Left lobe of liver (tissue), 2 donors: ENCODE data around the gene RNF40. TPM values are rescaled to one million over a fixed set of nuclear protein-coding genes. Genes with fewer than 3 reads are reported as not detected.
"Not testable (repeated sequence)": the region's sequence is repeated elsewhere in the genome, so short reads cannot be mapped to it uniquely, and the experiment has no call there.

ENCODE experiments used
- ATAC-seq: fragments of 200-7000 bp; cut with Tn5 transposase; one replicate; pipeline ENCODE4 v1.9.1; 2020; ENCODE audit warnings: mild to moderate bottlenecking, moderate library complexity
- DNase-seq: peaks from one replicate; pipeline ENCODE4 v3.0.0-alpha.2; 2020; ENCODE audit warnings: low spot score
- total RNA-seq: library from RNA; stranded (reverse); gene quantifications from one replicate; pipeline ENCODE4 v1.2.1, GENCODE V29; 2021
- donor health status: DM: no; HTN: no; CAD: no; lungs with moderate emphysema.
- donor health status: DM: no; HTN: yes; CAD: no.

The RNF40 gene
- total RNA-seq, 1 donor from 2014 or later = 35.7 TPM

GRCh38 chr16:30813821-30814189, 51.7 kb downstream of the RNF40 start:
- DNase-seq (no peak), ATAC-seq (peak; percentile 51)

- DNase-seq (no peak), ATAC-seq (no peak)
Measured at GRCh38 chr16:30816769-30817168, 54.6 kb downstream of the RNF40 start.

GRCh38 chr16:30820952-30821421, 58.9 kb downstream of the RNF40 start:
- DNase-seq (no peak), ATAC-seq (no peak)

GRCh38 chr16:30821441-30821840, 59.3 kb downstream of the RNF40 start:
- not testable (repeated sequence) for DNase-seq, ATAC-seq

GRCh38 chr16:30821891-30822290, 59.8 kb downstream of the RNF40 start:
- ATAC-seq (no peak), DNase-seq (no peak)

Other genes with a start within 250 kb of the RNF40 start
- 21.7 TPM for gene ZNF768, start 235.8 kb upstream of the RNF40 start, total RNA-seq
- gene ZNF747, start 227.5 kb upstream of the RNF40 start, total RNA-seq = 7.1 TPM
- gene ZNF764, start 203.9 kb upstream of the RNF40 start, total RNA-seq = 6.3 TPM
- 8.8 TPM for gene ZNF688, start 190.6 kb upstream of the RNF40 start, total RNA-seq
- 11.8 TPM for gene ZNF785, start 176.6 kb upstream of the RNF40 start, total RNA-seq
- 4.9 TPM for gene ZNF689, start 151.9 kb upstream of the RNF40 start, total RNA-seq
- gene PRR14, start 111.4 kb upstream of the RNF40 start, total RNA-seq = 24.2 TPM
- gene FBRS, start 103.9 kb upstream of the RNF40 start, total RNA-seq = 22.7 TPM
- 27.7 TPM for gene SRCAP, start 63.2 kb upstream of the RNF40 start, total RNA-seq
- gene PHKG2, start 13.9 kb upstream of the RNF40 start, total RNA-seq = 23.0 TPM
- gene CFAP119, start 260 bp upstream of the RNF40 start, total RNA-seq = 0.40 TPM
- gene ZNF629, start 24.9 kb downstream of the RNF40 start, total RNA-seq = 4.6 TPM
- gene BCL7C, start 131.8 kb downstream of the RNF40 start, total RNA-seq = 6.2 TPM
- 0.58 TPM for gene CTF1, start 134.3 kb downstream of the RNF40 start, total RNA-seq
- gene FBXL19, start 161.2 kb downstream of the RNF40 start, total RNA-seq = 3.6 TPM
- 51.3 TPM for gene ORAI3, start 186.7 kb downstream of the RNF40 start, total RNA-seq
- 8.2 TPM for gene SETD1A, start 195.4 kb downstream of the RNF40 start, total RNA-seq
- 71.5 TPM for gene HSD3B7, start 222.9 kb downstream of the RNF40 start, total RNA-seq
- gene STX1B, start 248.3 kb downstream of the RNF40 start, total RNA-seq = 4.2 TPM